Neural cell (in vitro differentiated cells): Measurements from ENCODE around the gene RBMS3. TPM values are rescaled to one million over a fixed set of nuclear protein-coding genes. Genes with fewer than 3 reads are reported as not detected.

ENCODE experiments used
- H2AFZ ChIP-seq: fragments of 200-600, 300-800 bp; sonication (generic), shearing (Covaris generic); 2 replicates; pipeline ENCODE4 v1.6.0; 2014; ENCODE audit warnings: low read depth, mild to moderate bottlenecking, antibody characterized with exemption, low read length, moderate library complexity
- H3F3A ChIP-seq: fragments of 200-600 bp; shearing (Covaris generic); 2 replicates; pipeline ENCODE4 v1.6.1; 2016; ENCODE audit warnings: mild to moderate bottlenecking, moderate library complexity, mixed read lengths, antibody characterized with exemption, low read length; ENCODE audit not compliant: insufficient read depth, poor library complexity, severe bottlenecking
- H3K27ac ChIP-seq: fragments of 200-600, 300-800 bp; sonication (generic), shearing (Covaris generic); 2 replicates; pipeline ENCODE4 v1.5.1; 2014; ENCODE audit warnings: mild to moderate bottlenecking, low read length, moderate library complexity
- H3K27me3 ChIP-seq: fragments of 300-800, 200-600 bp; sonication (generic), shearing (Covaris generic); 2 replicates; pipeline ENCODE4 v1.6.0; 2014; ENCODE audit warnings: mild to moderate bottlenecking, low read depth, low read length, moderate library complexity; ENCODE audit not compliant: insufficient read depth
- H3K36me3 ChIP-seq: fragments of 300-800, 200-600 bp; sonication (generic), shearing (Covaris generic); 2 replicates; pipeline ENCODE4 v1.5.1; 2014; ENCODE audit warnings: mild to moderate bottlenecking, antibody characterized with exemption, low read length, moderate library complexity; ENCODE audit not compliant: insufficient read depth
- H3K4me2 ChIP-seq: fragments of 300-800, 200-600 bp; sonication (generic), shearing (Covaris generic); 2 replicates; pipeline ENCODE4 v1.6.0; 2014; ENCODE audit warnings: mild to moderate bottlenecking, low read length
- H3K4me3 ChIP-seq: fragments of 300-800, 200-600 bp; sonication (generic), shearing (Covaris generic); 2 replicates; pipeline ENCODE4 v1.5.1; 2014; ENCODE audit warnings: mild to moderate bottlenecking, low read length, moderate library complexity
- H3K79me2 ChIP-seq: fragments of 200-600 bp; shearing (Covaris generic); replicated peaks from 2 replicates; pipeline ENCODE4 v1.6.0; 2014; ENCODE audit warnings: mild to moderate bottlenecking, low read length, moderate library complexity; ENCODE audit not compliant: insufficient read depth
- H3K9ac ChIP-seq: fragments of 300-800, 200-600 bp; sonication (generic), shearing (Covaris generic); 2 replicates; pipeline ENCODE4 v1.6.1; 2016; ENCODE audit warnings: mild to moderate bottlenecking, low read length, mixed read lengths
- H3K9me2 ChIP-seq: fragments of 200-600 bp; shearing (Covaris generic); 2 replicates; pipeline ENCODE4 v1.6.1; 2016; ENCODE audit warnings: mild to moderate bottlenecking, low read length, mixed read lengths; ENCODE audit not compliant: insufficient read depth
- H3K9me3 ChIP-seq: fragments of 200-600, 300-800 bp; sonication (generic), shearing (Covaris generic); 2 replicates; pipeline ENCODE4 v1.6.1; 2016; ENCODE audit warnings: mild to moderate bottlenecking, mixed run types, low read length, moderate library complexity, mixed read lengths
- H4K20me1 ChIP-seq: fragments of 200-600 bp; shearing (Covaris generic); 2 replicates; pipeline ENCODE4 v1.6.1; 2016; ENCODE audit warnings: mild to moderate bottlenecking, mixed run types; ENCODE audit not compliant: insufficient read depth
- EP300 ChIP-seq: fragments of 450-650 bp; conservative IDR thresholded peaks from 2 replicates; pipeline ENCODE4 v1.6.1; 2014; ENCODE audit warnings: antibody characterized with exemption, mild to moderate bottlenecking, moderate library complexity; ENCODE audit not compliant: poor library complexity, severe bottlenecking
- EZH2 ChIP-seq: fragments of 200-600, 300-800 bp; shearing (Covaris generic), sonication (generic); IDR thresholded peaks from 2 replicates; pipeline ENCODE4 v1.6.1; 2014; ENCODE audit warnings: antibody characterized with exemption, low read length, borderline replicate concordance, mild to moderate bottlenecking; ENCODE audit not compliant: insufficient read depth, poor library complexity, severe bottlenecking
- MXI1 ChIP-seq: fragments of 450-650 bp; conservative IDR thresholded peaks from 2 replicates; pipeline ENCODE4 v1.6.1; 2014; ENCODE audit warnings: antibody characterized with exemption, mild to moderate bottlenecking; ENCODE audit not compliant: poor library complexity, severe bottlenecking
- POLR2AphosphoS5 ChIP-seq: IDR thresholded peaks from 2 replicates; pipeline ENCODE4 v1.6.1; 2012
- RAD21 ChIP-seq: fragments of 450-650 bp; conservative IDR thresholded peaks from 2 replicates; pipeline ENCODE4 v1.6.1; 2014; ENCODE audit warnings: antibody characterized with exemption, mild to moderate bottlenecking, moderate library complexity
- SMC3 ChIP-seq: fragments of 450-650 bp; conservative IDR thresholded peaks from 2 replicates; pipeline ENCODE4 v1.6.1; 2014; ENCODE audit warnings: antibody characterized with exemption, mild to moderate bottlenecking, moderate library complexity; ENCODE audit not compliant: poor library complexity
- TAF1 ChIP-seq: IDR thresholded peaks from 2 replicates; pipeline ENCODE4 v1.6.1; 2012; ENCODE audit warnings: low read depth
- polyA plus RNA-seq: library from polyadenylated mRNA; depleted of rRNA; stranded (reverse); fragments of >200 nt; gene quantifications from 2 replicates; pipeline ENCODE4 v1.2.3, GENCODE V29; 2014
- TF ChIP-seq, protein P1 (sequence below): fragments of 450-650 bp; IDR thresholded peaks from 2 replicates; pipeline ENCODE4 v1.5.1; 2014; ENCODE audit warnings: antibody characterized with exemption, mild to moderate bottlenecking, moderate library complexity; ENCODE audit not compliant: poor library complexity, severe bottlenecking
- TF ChIP-seq, protein P2 (sequence below): IDR thresholded peaks from 2 replicates; pipeline ENCODE4 v1.6.1; 2012; ENCODE audit warnings: borderline replicate concordance

The RBMS3 gene
- polyA plus RNA-seq, 1 donor from 2014 or later: 0.53 TPM

DNA sequence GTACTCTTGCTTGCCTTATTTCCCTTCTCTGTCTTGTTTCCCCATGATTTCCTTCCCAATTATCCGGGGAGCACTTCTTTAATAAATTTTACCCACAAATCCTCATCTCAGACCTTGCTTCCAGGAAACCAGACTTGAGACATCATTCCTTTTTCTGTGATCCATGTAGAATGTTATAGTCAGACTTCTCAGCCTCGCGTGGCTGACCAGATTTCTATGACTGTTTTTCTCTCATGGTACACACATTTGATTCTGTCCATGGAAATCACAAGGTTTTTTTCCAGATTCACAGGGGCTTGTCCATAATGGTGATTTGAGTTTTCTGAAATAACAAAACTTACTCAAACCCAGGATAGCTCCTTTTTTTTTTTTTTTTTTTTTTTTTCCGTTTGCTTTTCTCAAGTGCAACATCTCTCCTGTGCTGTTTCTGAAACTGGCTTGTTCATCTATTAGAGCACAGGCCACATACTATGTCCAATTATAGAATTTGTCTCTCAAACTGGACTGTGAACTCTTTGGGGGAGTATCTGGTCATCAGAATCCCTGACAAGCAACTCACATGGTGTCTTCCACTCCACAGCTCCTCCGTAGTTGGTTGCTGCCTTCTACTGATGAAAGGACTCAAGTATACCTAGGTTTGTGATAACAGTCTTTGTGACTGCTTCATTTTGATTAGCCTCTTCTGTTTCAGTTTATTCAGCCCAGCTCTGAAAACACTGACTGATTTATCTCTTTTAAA, 50.8 kb downstream of the RBMS3 start:
- no peaks in the 10 kb centered on the region for H3K27me3 ChIP-seq
- H3K9ac ChIP-seq: no peak overlapping the region
- H2AFZ ChIP-seq: no peak overlapping the region
- no peak overlapping the region for H3K4me3 ChIP-seq
- no peaks in the 10 kb centered on the region for H3F3A ChIP-seq
- H3K4me2 ChIP-seq: no peak overlapping the region
- no peak for TF ChIP-seq SMC3
- no peak for TF ChIP-seq TAF1
- no peak for TF ChIP-seq EP300
- no peak for TF ChIP-seq RAD21
- TF ChIP-seq, protein P1, sequence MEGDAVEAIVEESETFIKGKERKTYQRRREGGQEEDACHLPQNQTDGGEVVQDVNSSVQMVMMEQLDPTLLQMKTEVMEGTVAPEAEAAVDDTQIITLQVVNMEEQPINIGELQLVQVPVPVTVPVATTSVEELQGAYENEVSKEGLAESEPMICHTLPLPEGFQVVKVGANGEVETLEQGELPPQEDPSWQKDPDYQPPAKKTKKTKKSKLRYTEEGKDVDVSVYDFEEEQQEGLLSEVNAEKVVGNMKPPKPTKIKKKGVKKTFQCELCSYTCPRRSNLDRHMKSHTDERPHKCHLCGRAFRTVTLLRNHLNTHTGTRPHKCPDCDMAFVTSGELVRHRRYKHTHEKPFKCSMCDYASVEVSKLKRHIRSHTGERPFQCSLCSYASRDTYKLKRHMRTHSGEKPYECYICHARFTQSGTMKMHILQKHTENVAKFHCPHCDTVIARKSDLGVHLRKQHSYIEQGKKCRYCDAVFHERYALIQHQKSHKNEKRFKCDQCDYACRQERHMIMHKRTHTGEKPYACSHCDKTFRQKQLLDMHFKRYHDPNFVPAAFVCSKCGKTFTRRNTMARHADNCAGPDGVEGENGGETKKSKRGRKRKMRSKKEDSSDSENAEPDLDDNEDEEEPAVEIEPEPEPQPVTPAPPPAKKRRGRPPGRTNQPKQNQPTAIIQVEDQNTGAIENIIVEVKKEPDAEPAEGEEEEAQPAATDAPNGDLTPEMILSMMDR: no peak
- TF ChIP-seq, protein P2, sequence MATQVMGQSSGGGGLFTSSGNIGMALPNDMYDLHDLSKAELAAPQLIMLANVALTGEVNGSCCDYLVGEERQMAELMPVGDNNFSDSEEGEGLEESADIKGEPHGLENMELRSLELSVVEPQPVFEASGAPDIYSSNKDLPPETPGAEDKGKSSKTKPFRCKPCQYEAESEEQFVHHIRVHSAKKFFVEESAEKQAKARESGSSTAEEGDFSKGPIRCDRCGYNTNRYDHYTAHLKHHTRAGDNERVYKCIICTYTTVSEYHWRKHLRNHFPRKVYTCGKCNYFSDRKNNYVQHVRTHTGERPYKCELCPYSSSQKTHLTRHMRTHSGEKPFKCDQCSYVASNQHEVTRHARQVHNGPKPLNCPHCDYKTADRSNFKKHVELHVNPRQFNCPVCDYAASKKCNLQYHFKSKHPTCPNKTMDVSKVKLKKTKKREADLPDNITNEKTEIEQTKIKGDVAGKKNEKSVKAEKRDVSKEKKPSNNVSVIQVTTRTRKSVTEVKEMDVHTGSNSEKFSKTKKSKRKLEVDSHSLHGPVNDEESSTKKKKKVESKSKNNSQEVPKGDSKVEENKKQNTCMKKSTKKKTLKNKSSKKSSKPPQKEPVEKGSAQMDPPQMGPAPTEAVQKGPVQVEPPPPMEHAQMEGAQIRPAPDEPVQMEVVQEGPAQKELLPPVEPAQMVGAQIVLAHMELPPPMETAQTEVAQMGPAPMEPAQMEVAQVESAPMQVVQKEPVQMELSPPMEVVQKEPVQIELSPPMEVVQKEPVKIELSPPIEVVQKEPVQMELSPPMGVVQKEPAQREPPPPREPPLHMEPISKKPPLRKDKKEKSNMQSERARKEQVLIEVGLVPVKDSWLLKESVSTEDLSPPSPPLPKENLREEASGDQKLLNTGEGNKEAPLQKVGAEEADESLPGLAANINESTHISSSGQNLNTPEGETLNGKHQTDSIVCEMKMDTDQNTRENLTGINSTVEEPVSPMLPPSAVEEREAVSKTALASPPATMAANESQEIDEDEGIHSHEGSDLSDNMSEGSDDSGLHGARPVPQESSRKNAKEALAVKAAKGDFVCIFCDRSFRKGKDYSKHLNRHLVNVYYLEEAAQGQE: no peak
- no peak for TF ChIP-seq EZH2
- no peak for TF ChIP-seq POLR2AphosphoS5
- no peak for TF ChIP-seq MXI1
- no peaks in the 10 kb centered on the region for H3K9me3 ChIP-seq
- no peaks in the 10 kb centered on the region for H3K36me3 ChIP-seq
- no peaks in the 10 kb centered on the region for H3K9me2 ChIP-seq
- no peaks in the 10 kb centered on the region for H3K79me2 ChIP-seq
- no peaks in the 10 kb centered on the region for H4K20me1 ChIP-seq
- H3K27ac ChIP-seq: no peak overlapping the region

DNA sequence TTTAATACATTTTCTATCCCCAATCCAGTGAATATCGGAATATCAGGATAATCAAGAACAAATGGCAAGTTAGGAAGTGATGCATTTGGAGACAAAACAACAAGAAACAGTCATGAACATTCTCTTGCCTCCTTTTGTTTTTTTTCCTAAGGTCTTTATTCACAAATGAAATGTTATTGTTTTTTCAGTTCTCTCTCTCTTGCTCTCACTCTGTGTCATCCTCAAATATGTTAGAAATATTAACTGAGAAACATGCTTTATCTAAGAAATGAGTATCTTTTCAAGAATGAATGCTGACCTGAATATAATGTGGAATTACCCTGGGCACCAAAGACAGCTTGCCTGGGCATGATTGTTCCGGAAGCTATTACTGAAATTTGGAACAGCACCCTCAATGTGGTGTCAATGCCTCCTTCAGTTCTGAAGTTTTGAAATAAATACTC, 51.3 kb downstream of the RBMS3 start:
- H3F3A ChIP-seq: no peaks in the 10 kb centered on the region
- H3K79me2 ChIP-seq: no peaks in the 10 kb centered on the region
- H3K27me3 ChIP-seq: no peaks in the 10 kb centered on the region
- H3K36me3 ChIP-seq: no peaks in the 10 kb centered on the region
- no peak overlapping the region for H3K9ac ChIP-seq
- no peak overlapping the region for H3K27ac ChIP-seq
- no peaks in the 10 kb centered on the region for H4K20me1 ChIP-seq
- no peak overlapping the region for H3K4me2 ChIP-seq
- no peaks in the 10 kb centered on the region for H3K9me3 ChIP-seq
- H2AFZ ChIP-seq: no peak overlapping the region
- no peaks in the 10 kb centered on the region for H3K9me2 ChIP-seq
- H3K4me3 ChIP-seq: no peak overlapping the region
- no peak for TF ChIP-seq SMC3
